ENCODE data around the gene ANXA11.
"Not testable (repeated sequence)": the region's sequence is repeated elsewhere in the genome, so short reads cannot be mapped to it uniquely, and the experiment has no call there.

ANXA11 gene

GRCh38 chr10:80144067-80144695 lies 61.2 kb downstream of the ANXA11 start:
- DNase-seq = no peak

GRCh38 chr10:80141696-80142460 lies 63.5 kb downstream of the ANXA11 start:
- no peak for DNase-seq

GRCh38 chr10:80140251-80140650 lies 65.1 kb downstream of the ANXA11 start:
- no peak for DNase-seq

GRCh38 chr10:80139265-80139664 lies 66.1 kb downstream of the ANXA11 start:
- DNase-seq = no peak

GRCh38 chr10:80137920-80138319 lies 67.4 kb downstream of the ANXA11 start:
- DNase-seq = no peak

- no peak for DNase-seq
Observed at GRCh38 chr10:80137031-80137862, 68.1 kb downstream of the ANXA11 start.

- no peak for DNase-seq
Observed at GRCh38 chr10:80136134-80136571, 69.2 kb downstream of the ANXA11 start.

GRCh38 chr10:80133687-80134086 lies 71.7 kb downstream of the ANXA11 start:
- DNase-seq = not testable (repeated sequence)

GRCh38 chr10:80133206-80133605 lies 72.1 kb downstream of the ANXA11 start:
- no peak for DNase-seq

GRCh38 chr10:80132299-80133139 lies 72.8 kb downstream of the ANXA11 start, which contains the start of gene PLAC9:
Gene PLAC9 (plus strand): TSS chr10:80132730. CDS start chr10:80132763, 33 bp downstream.
- DNase-seq = no peak

GRCh38 chr10:80131499-80131901 lies 73.8 kb downstream of the ANXA11 start:
- no peak for DNase-seq

- DNase-seq = no peak
Observed at GRCh38 chr10:80126876-80127275, 78.5 kb downstream of the ANXA11 start.

GRCh38 chr10:80122746-80123145 lies 82.6 kb downstream of the ANXA11 start:
- DNase-seq = no peak

GRCh38 chr10:80122110-80122710 lies 83.1 kb downstream of the ANXA11 start:
- no peak for DNase-seq

GRCh38 chr10:80118669-80119068 lies 86.7 kb downstream of the ANXA11 start:
- no peak for DNase-seq

GRCh38 chr10:80110986-80111385 lies 94.4 kb downstream of the ANXA11 start:
- no peak for DNase-seq

- DNase-seq = no peak
Observed at GRCh38 chr10:80108576-80109239, 96.6 kb downstream of the ANXA11 start.

GRCh38 chr10:80104066-80104926 lies 101.0 kb downstream of the ANXA11 start:
- no peak for DNase-seq

All from NCI-H1048 (cell line).